Effector memory CD4-positive, alpha-beta T cell (primary cell): ENCODE results near the gene NOVA2.
A peak's percentile ranks its signal among the peaks of the same experiment; 100 is the strongest.

Experiments used
- DNase-seq, 3 donors: peaks; one replicate each; pipeline ENCODE4 v3.0.0-alpha.2; 2020
- H3K27ac ChIP-seq: 2 replicates; pipeline ENCODE4 v1.7.0; 2013; ENCODE audit warnings: mild to moderate bottlenecking, low read length, moderate library complexity; ENCODE audit not compliant: insufficient read depth, poor library complexity, severe bottlenecking
- H3K27me3 ChIP-seq: replicated peaks from 2 replicates; pipeline ENCODE4 v1.7.0; 2013; ENCODE audit warnings: mild to moderate bottlenecking, low read length; ENCODE audit not compliant: insufficient read depth, control insufficient read depth, poor library complexity, severe bottlenecking
- H3K36me3 ChIP-seq: 2 replicates; pipeline ENCODE4 v1.7.0; 2013; ENCODE audit warnings: mild to moderate bottlenecking, low read length, moderate library complexity; ENCODE audit not compliant: control insufficient read depth, insufficient read depth
- H3K4me1 ChIP-seq: 2 replicates; pipeline ENCODE4 v1.7.0; 2013; ENCODE audit warnings: low read length, mild to moderate bottlenecking; ENCODE audit not compliant: control insufficient read depth, insufficient read depth, poor library complexity, severe bottlenecking
- H3K4me3 ChIP-seq: 2 replicates; pipeline ENCODE4 v1.7.0; 2013; ENCODE audit warnings: low read length, low read depth, mild to moderate bottlenecking; ENCODE audit not compliant: insufficient read depth, poor library complexity, severe bottlenecking
- H3K9me3 ChIP-seq: 2 replicates; pipeline ENCODE4 v1.7.0; 2013; ENCODE audit warnings: mild to moderate bottlenecking, low read length, moderate library complexity; ENCODE audit not compliant: control insufficient read depth

Gene NOVA2

GRCh38 chr19:45911291-45911690 lies 62.4 kb downstream of the NOVA2 start:
- Histone ChIP-seq H3K27me3 (no peaks in the 10 kb centered on the region), H3K27ac (no peak overlapping the region), H3K36me3 (no peaks in the 10 kb centered on the region), H3K4me1 (no peaks in the 10 kb centered on the region), H3K9me3 (no peaks in the 10 kb centered on the region), H3K4me3 (no peak overlapping the region)
- no peak for DNase-seq

- no peak for DNase-seq
Measured at GRCh38 chr19:45908956-45909355, 64.7 kb downstream of the NOVA2 start.

GRCh38 chr19:45906221-45906620 lies 67.4 kb downstream of the NOVA2 start:
- no peaks in the 10 kb centered on the region for H3K36me3 ChIP-seq
- DNase-seq = no peak

More at GRCh38 chr19:45908956-45909355, 64.7 kb downstream of the NOVA2 start:
- no peak overlapping the region for H3K27ac ChIP-seq
- H3K4me1 ChIP-seq = no peaks in the 10 kb centered on the region
- no peaks in the 10 kb centered on the region for H3K9me3 ChIP-seq
- H3K4me3 ChIP-seq = no peak overlapping the region
- H3K27me3 ChIP-seq = no peaks in the 10 kb centered on the region
- no peaks in the 10 kb centered on the region for H3K36me3 ChIP-seq

GRCh38 chr19:45905011-45905410 lies 68.7 kb downstream of the NOVA2 start:
- no peaks in the 10 kb centered on the region for H3K36me3 ChIP-seq
- no peaks in the 10 kb centered on the region for H3K9me3 ChIP-seq
- H3K4me3 ChIP-seq = no peak overlapping the region
- no peaks in the 10 kb centered on the region for H3K27me3 ChIP-seq
- peaks cover 9% of the 10 kb centered on the region for H3K4me1 ChIP-seq
- no peak for DNase-seq
- H3K27ac ChIP-seq = no peak overlapping the region

More at GRCh38 chr19:45906221-45906620, 67.4 kb downstream of the NOVA2 start:
- H3K27me3 ChIP-seq = no peaks in the 10 kb centered on the region
- H3K27ac ChIP-seq = no peak overlapping the region
- H3K9me3 ChIP-seq = no peaks in the 10 kb centered on the region
- H3K4me3 ChIP-seq = no peak overlapping the region
- peaks cover 3% of the 10 kb centered on the region for H3K4me1 ChIP-seq

GRCh38 chr19:45902651-45903625 lies 70.7 kb downstream of the NOVA2 start:
- H3K9me3 ChIP-seq = no peaks in the 10 kb centered on the region
- peak; percentile 98 to 99 (median 99) for DNase-seq
- peaks cover 11% of the 10 kb centered on the region for H3K36me3 ChIP-seq
- H3K4me3 ChIP-seq = peak overlapping the region; percentile 66
- peak overlapping the region; percentile 78 for H3K27ac ChIP-seq
- peaks cover 9% of the 10 kb centered on the region for H3K4me1 ChIP-seq
- H3K27me3 ChIP-seq = no peaks in the 10 kb centered on the region

- no peak for DNase-seq
- H3K4me3 ChIP-seq = peak within 1 kb of the TSS; percentile 66
- no peaks in the 10 kb centered on the region for H3K27me3 ChIP-seq
- H3K4me1 ChIP-seq = peaks cover 9% of the 10 kb centered on the region
- peak within 1 kb of the TSS; percentile 78 for H3K27ac ChIP-seq
- no peaks in the 10 kb centered on the region for H3K9me3 ChIP-seq
- peaks cover 11% of the 10 kb centered on the region for H3K36me3 ChIP-seq
Measured at GRCh38 chr19:45901912-45902650, 71.6 kb downstream of the NOVA2 start, which contains the start of gene MYPOP. Gene MYPOP, minus strand, starts transcription at chr19:45902613. Its CDS starts 840 bp downstream, at chr19:45901773.

- Histone ChIP-seq H3K4me3 (peak overlapping the region; percentile 66), H3K4me1 (peaks cover 9% of the 10 kb centered on the region), H3K36me3 (peaks cover 11% of the 10 kb centered on the region), H3K27me3 (no peaks in the 10 kb centered on the region), H3K27ac (no peak overlapping the region), H3K9me3 (no peaks in the 10 kb centered on the region)
- DNase-seq = peak in 1 of 3 donors; percentile 20
Measured at GRCh38 chr19:45901432-45901911, 72.2 kb downstream of the NOVA2 start.

- Histone ChIP-seq H3K9me3 (no peaks in the 10 kb centered on the region), H3K4me1 (peaks cover 9% of the 10 kb centered on the region), H3K27ac (no peak overlapping the region), H3K27me3 (no peaks in the 10 kb centered on the region), H3K4me3 (peak overlapping the region; percentile 66), H3K36me3 (peaks cover 11% of the 10 kb centered on the region)
- no peak for DNase-seq
Measured at GRCh38 chr19:45900738-45901431, 72.8 kb downstream of the NOVA2 start.

- Histone ChIP-seq H3K4me1 (peaks cover 9% of the 10 kb centered on the region), H3K27ac (no peak overlapping the region), H3K4me3 (no peak overlapping the region), H3K27me3 (no peaks in the 10 kb centered on the region), H3K36me3 (peaks cover 16% of the 10 kb centered on the region), H3K9me3 (no peaks in the 10 kb centered on the region)
- DNase-seq = no peak
Measured at GRCh38 chr19:45899919-45900589, 73.6 kb downstream of the NOVA2 start.
